Pancreas (tissue), 10 donors: ENCODE results near the gene IGFBP2. TPM values are rescaled to one million over a fixed set of nuclear protein-coding genes. Genes with fewer than 3 reads are reported as not detected.
A peak's percentile ranks its signal among the peaks of the same experiment; 100 is the strongest.

Experiments
- ATAC-seq, 4 donors: fragments of 200-7000 bp; cut with Tn5 transposase; one replicate each; pipeline versions ENCODE4 v1.8.0 to v1.9.1; 2020; ENCODE audit warnings: mild to moderate bottlenecking in 4 of 4, moderate library complexity in 4 of 4
- DNase-seq, 6 donors: peaks; one replicate each; pipeline ENCODE4 v3.0.0-alpha.2; 2020
- FAIRE-seq: peaks from 2 replicates; lab custom pipeline; 2012; peaks lifted over from hg19 to GRCh38; lab: Jason Lieb, UNC
- H3K27ac ChIP-seq, 4 donors: fragments of 200-600 bp; sonication (generic); 1 replicate in 3 of 4; 2 replicates in 1 of 4; pipeline versions ENCODE4 v1.5.0 to v1.8.0; 2020
- H3K27me3 ChIP-seq, 4 donors: fragments of 200-600 bp; one replicate each; pipeline ENCODE4 v1.8.0; 2021
- H3K36me3 ChIP-seq, 3 donors: fragments of 200-600 bp; sonication (generic) in 1 of 3; one replicate each; pipeline versions ENCODE4 v1.5.0 to v1.8.0; 2020 to 2021
- H3K4me1 ChIP-seq, 3 donors: fragments of 200-600 bp; one replicate each; pipeline ENCODE4 v1.8.0; 2021
- H3K4me3 ChIP-seq, 4 donors: fragments of 200-600 bp; sonication (generic) in 2 of 4; one replicate each; pipeline versions ENCODE4 v1.5.0 to v1.8.0; 2020 to 2021
- H3K9me3 ChIP-seq, 4 donors: fragments of 200-600 bp; one replicate each; pipeline ENCODE4 v1.8.0; 2021
- WGBS, 2 donors: extraction: QIAGEN DNeasy Blood & Tissue Kit; methylation state at CpG; one replicate each; pipeline ENCODE4 v1.1.7; 2013; 5-methylcytosine and 5-hydroxymethylcytosine counted together
- intact Hi-C, 3 donors: fragments of 100-400 bp; cut with DNase I; formaldehyde crosslinking; loops; one replicate each; pipeline versions ENCODE4 v1.11.1 to v1.14.2; 2022
- polyA plus RNA-seq, 2 donors: library from polyadenylated mRNA; stranded (reverse); fragments of 200-250 nt; gene quantifications; one replicate each; pipeline ENCODE4 v1.2.3, GENCODE V29; 2013
- total RNA-seq, 6 donors: library from RNA; stranded (reverse); fragmentation: NEBNext Ultra II Directional in 4 of 6; extraction: Animal tissue kit (Norgen Biotek cat#: 25700) in 4 of 6; gene quantifications; one replicate each; pipeline versions ENCODE4 v1.2.1 to v1.2.4, GENCODE V29; 2021 to 2023
- TF ChIP-seq, protein P1 (sequence below), 4 donors: fragments of 200-600 bp; sonication (generic) in 3 of 4; IDR thresholded peaks; one replicate each; pipeline versions ENCODE4 v1.5.0 to v1.8.0; 2021; ENCODE audit warnings: antibody characterized with exemption in 4 of 4
- donor health status: healthy with polysubstance abuse.
- donor health status: DM: no; HTN: no; CAD: no; lungs with moderate emphysema.
- donor health status: DM: no; HTN: no; CAD: no.
- donor health status: control.
- donor health status: control.
- donor health status: Bipolar disorder and iron deficiency.
- donor health status: DM: yes; HTN: yes; CAD: no.
- donor health status: DM: no; HTN: no; CAD: no.
- donor health status: DM: no; HTN: no; CAD: no.
- donor health status: DM: yes; HTN: yes; CAD: no.

The IGFBP2 gene
- total and polyA plus RNA-seq, 8 donors = 43.1 to 211 (median 123) TPM

DNA sequence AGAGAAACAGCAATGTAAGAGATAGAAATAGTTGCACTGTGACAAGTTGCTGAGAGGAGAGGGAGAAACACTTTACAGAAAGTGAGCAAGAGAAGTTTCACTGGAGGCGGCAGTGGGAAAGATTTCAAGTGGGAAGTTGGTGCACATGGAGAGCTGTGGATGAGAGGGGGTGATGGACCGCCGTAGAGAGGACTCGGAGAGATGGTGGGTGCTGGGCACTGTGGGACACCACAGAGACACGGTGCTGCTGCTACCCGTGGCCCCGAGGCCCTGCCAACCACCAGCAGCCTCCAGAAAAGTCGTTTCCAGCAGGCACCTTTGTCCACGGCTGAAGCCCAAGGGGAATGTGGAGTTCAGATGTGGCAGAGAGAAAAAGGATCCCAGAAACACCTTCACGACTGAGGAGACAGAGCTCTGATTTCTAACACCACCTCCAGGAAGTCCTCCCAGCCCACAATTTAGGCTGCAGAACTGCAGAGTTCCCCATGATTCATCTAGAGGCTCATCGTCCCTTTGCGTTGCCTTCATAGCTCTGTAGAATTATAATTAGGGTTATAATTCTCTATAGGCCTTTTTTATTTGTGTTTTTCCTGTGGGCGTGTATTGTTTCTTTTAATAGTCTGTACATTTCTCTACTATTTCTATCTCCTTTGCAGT lies 15.9 kb upstream of the IGFBP2 start:
- H3K4me3 ChIP-seq = no peak overlapping the region
- H3K27me3 ChIP-seq = no peaks in the 10 kb centered on the region
- ATAC-seq (no peak), DNase-seq (no peak), FAIRE-seq (no peak)
- H3K27ac ChIP-seq = no peak overlapping the region
- intact Hi-C loops = no loop called here
- H3K4me1 ChIP-seq = peaks cover 7 to 17% (median 8%) of the 10 kb centered on the region in 3 donors
- TF ChIP-seq, protein P1, sequence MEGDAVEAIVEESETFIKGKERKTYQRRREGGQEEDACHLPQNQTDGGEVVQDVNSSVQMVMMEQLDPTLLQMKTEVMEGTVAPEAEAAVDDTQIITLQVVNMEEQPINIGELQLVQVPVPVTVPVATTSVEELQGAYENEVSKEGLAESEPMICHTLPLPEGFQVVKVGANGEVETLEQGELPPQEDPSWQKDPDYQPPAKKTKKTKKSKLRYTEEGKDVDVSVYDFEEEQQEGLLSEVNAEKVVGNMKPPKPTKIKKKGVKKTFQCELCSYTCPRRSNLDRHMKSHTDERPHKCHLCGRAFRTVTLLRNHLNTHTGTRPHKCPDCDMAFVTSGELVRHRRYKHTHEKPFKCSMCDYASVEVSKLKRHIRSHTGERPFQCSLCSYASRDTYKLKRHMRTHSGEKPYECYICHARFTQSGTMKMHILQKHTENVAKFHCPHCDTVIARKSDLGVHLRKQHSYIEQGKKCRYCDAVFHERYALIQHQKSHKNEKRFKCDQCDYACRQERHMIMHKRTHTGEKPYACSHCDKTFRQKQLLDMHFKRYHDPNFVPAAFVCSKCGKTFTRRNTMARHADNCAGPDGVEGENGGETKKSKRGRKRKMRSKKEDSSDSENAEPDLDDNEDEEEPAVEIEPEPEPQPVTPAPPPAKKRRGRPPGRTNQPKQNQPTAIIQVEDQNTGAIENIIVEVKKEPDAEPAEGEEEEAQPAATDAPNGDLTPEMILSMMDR (IDR thresholded peaks at IDR 0.05) = no peak
- no peaks in the 10 kb centered on the region for H3K9me3 ChIP-seq
- H3K36me3 ChIP-seq = no peaks in the 10 kb centered on the region
- 95 to 96% methylated on average over 13 of the region's 13 CpGs for WGBS, 2 donors

DNA sequence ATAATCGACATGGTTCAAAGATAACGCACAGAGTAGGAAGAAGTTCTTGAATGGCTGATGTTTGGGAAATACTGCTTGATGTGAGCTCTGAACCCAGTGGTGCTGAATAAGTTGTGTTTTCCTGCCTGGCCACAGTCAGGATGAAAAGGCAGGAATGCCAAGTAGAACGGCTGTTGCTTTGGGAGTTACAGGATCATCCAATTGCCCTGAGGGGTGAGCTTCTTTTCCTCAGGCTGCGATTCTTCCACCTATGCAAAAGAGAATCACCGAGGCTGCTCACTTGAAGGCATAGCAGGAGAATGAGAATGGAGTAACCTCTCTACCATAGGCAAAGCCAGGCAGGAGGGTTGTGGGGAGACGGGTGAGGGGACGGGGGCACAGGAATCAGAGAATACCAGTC lies 14.4 kb upstream of the IGFBP2 start:
- no peaks in the 10 kb centered on the region for H3K27me3 ChIP-seq
- FAIRE-seq (no peak), ATAC-seq (no peak), DNase-seq (no peak)
- no peak overlapping the region for H3K4me3 ChIP-seq
- intact Hi-C loops = no loop called here
- H3K36me3 ChIP-seq = no peaks in the 10 kb centered on the region
- no peaks in the 10 kb centered on the region for H3K9me3 ChIP-seq
- TF ChIP-seq, protein P1 (IDR thresholded peaks at IDR 0.05) = no peak
- peaks cover 7 to 17% (median 8%) of the 10 kb centered on the region in 3 donors for H3K4me1 ChIP-seq
- H3K27ac ChIP-seq = no peak overlapping the region
- WGBS, 2 donors = 85% methylated on average over 7 of the region's 7 CpGs

DNA sequence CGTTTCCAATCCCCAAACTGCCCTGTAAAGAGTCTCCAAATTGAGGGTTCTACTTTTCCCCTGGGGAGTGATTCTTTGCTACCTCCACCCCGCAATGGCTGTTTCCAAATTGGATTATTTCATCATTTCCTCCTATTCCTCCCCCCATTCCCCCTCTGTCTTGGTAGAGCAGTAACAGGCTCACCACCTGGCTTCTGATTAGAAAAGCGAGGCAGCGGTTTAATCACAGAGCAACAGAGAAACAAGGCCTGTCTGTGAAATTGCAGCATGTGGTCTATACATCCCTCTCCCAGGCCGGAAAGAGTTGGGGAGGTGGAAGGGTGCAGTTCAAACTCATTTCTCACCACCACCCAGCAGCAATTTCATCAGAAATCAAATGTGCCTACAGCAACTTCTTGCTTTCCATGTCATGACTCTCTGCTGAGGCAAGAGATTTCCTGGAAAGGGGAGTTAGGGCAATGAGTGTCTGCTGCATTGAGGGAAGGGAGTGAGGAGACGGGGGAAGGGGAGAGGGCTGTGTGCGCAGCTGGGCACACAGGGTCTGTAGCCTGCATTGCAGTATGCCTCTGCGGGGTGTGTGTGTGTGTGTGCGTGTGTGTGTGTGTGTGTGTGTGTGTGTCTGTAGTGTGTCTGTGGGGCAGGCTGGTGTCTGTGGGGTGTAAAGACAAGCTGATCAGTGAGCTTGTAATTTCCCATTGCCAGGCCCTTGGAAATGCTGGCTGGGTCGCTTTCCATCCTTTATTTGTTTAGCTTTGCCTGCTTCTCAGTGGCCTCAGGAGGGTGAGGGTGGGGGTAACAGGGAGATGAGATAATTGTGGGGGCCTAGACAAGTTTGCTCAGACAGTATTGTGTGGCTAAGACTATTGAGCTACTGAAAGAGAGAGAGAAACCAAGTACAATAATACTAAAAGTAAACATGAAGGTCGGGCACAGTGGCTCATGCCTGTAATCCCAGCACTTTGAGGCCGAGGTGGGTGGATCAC lies 13.5 kb upstream of the IGFBP2 start:
- Histone ChIP-seq H3K4me1 (peaks cover 7 to 17% (median 8%) of the 10 kb centered on the region in 3 donors), H3K4me3 (no peak overlapping the region), H3K36me3 (no peaks in the 10 kb centered on the region), H3K27ac (peak overlapping the region in 2 of 4 donors; percentile 46 to 47), H3K9me3 (no peaks in the 10 kb centered on the region), H3K27me3 (no peaks in the 10 kb centered on the region)
- WGBS, 2 donors = 61 to 62% methylated on average over 12 of the region's 12 CpGs
- DNase-seq (no peak), ATAC-seq (peak in 2 of 4 donors; percentile 35 to 68), FAIRE-seq (no peak)
- TF ChIP-seq, protein P1 (IDR thresholded peaks at IDR 0.05) = no peak
- intact Hi-C loops = no loop called here

DNA sequence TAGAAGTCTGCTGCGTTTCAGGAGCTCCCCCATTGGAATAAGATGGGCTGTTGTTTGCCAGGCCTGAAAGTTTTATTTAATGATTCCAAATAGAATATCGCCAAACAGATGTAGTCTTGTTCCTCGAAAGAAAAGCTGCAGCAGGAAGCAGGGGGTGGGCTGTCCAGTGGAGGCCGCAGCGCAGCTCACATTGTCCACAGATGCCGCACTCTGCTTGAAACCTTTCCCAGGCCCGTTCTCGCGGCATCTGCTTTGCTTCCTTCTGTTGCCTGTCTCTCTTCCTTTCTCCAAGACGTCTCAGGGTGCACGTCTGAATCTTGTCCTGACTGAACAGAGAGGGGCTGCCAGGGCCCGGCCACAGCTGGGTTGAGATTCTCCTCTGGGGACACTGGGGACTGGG lies 12.4 kb upstream of the IGFBP2 start:
- DNase-seq = no peak

More for the DNA sequence above, 12.4 kb upstream of the IGFBP2 start:
- Histone ChIP-seq H3K27ac (no peak overlapping the region), H3K4me1 (peaks cover 0 to 10% (median under 1%) of the 10 kb centered on the region in 3 donors), H3K9me3 (no peaks in the 10 kb centered on the region), H3K36me3 (no peaks in the 10 kb centered on the region), H3K27me3 (no peaks in the 10 kb centered on the region), H3K4me3 (no peak overlapping the region)
- TF ChIP-seq, protein P1 (IDR thresholded peaks at IDR 0.05) = no peak
- FAIRE-seq (no peak), ATAC-seq (no peak)
- intact Hi-C loops = no loop called here
- 88 to 91% methylated on average over 12 of the region's 12 CpGs for WGBS, 2 donors
